SK-N-SH treated with all-trans-retinoic acid at 6 μM for 48 hours (cell line): ENCODE data around the gene TMEM121B.
"Not testable (repeated sequence)": the region's sequence is repeated elsewhere in the genome, so short reads cannot be mapped to it uniquely, and the experiment has no call there.

Source experiments
- ATAC-seq: fragments of 200-7000 bp; cut with Tn5 transposase; 3 replicates; pipeline ENCODE4 v1.9.1; 2020; ENCODE audit warnings: mild to moderate bottlenecking, moderate library complexity
- ARNTL ChIP-seq: fragments of 450-650 bp; formaldehyde crosslinking; IDR thresholded peaks from 2 replicates; pipeline ENCODE4 v1.5.0; 2020; ENCODE audit warnings: low read depth, mild to moderate bottlenecking, moderate library complexity, borderline replicate concordance
- BACH2 ChIP-seq: fragments of 250-450 bp; sonication (Bioruptor Pico); IDR thresholded peaks from 2 replicates; pipeline ENCODE4 v1.9.0; 2021; ENCODE audit warnings: mild to moderate bottlenecking, borderline replicate concordance
- CSDC2 ChIP-seq: fragments of 250-450 bp; sonication (Bioruptor Pico); IDR thresholded peaks from 2 replicates; pipeline ENCODE4 v1.5.0; 2020; ENCODE audit warnings: mild to moderate bottlenecking, moderate library complexity
- ESRRG ChIP-seq: fragments of 250-450 bp; sonication (Bioruptor Pico); IDR thresholded peaks from 2 replicates; pipeline ENCODE4 v1.6.1; 2021; ENCODE audit warnings: mild to moderate bottlenecking
- ISL1 ChIP-seq: fragments of 250-450 bp; sonication (Bioruptor Pico); IDR thresholded peaks from 2 replicates; pipeline ENCODE4 v2.1.2; 2022; ENCODE audit warnings: mild to moderate bottlenecking, moderate library complexity
- OSR1 ChIP-seq: fragments of 250-450 bp; sonication (Bioruptor Pico); IDR thresholded peaks from 2 replicates; pipeline ENCODE4 v1.8.0; 2022; ENCODE audit warnings: moderate library complexity, mild to moderate bottlenecking, inconsistent platforms
- PPARA ChIP-seq: fragments of 250-450 bp; sonication (Bioruptor Pico); IDR thresholded peaks from 2 replicates; pipeline ENCODE4 v1.5.0; 2020; ENCODE audit warnings: mild to moderate bottlenecking, borderline replicate concordance
- RARB ChIP-seq: fragments of 250-450 bp; sonication (Bioruptor Pico); IDR thresholded peaks from 2 replicates; pipeline ENCODE4 v1.8.0; 2021; ENCODE audit warnings: mild to moderate bottlenecking, moderate library complexity
- SNAI2 ChIP-seq: fragments of 250-450 bp; sonication (Bioruptor Pico); IDR thresholded peaks from 2 replicates; pipeline ENCODE4 v1.5.0; 2020; ENCODE audit warnings: mild to moderate bottlenecking, moderate library complexity
- TCF4 ChIP-seq: fragments of 250-450 bp; sonication (Bioruptor Pico); IDR thresholded peaks from 2 replicates; pipeline ENCODE4 v1.8.0; 2021; ENCODE audit warnings: mild to moderate bottlenecking, moderate library complexity, borderline replicate concordance
- TOX ChIP-seq: fragments of 250-450 bp; sonication (Bioruptor Pico); IDR thresholded peaks from 2 replicates; pipeline ENCODE4 v1.8.0; 2021; ENCODE audit warnings: mild to moderate bottlenecking, moderate library complexity, borderline replicate concordance
- ZC3H10 ChIP-seq: fragments of 250-450 bp; sonication (Bioruptor Pico); IDR thresholded peaks from 2 replicates; pipeline ENCODE4 v1.5.1; 2021; ENCODE audit warnings: mild to moderate bottlenecking, moderate library complexity
- ZFP3 ChIP-seq: fragments of 250-450 bp; sonication (Bioruptor Pico); IDR thresholded peaks from 2 replicates; pipeline ENCODE4 v1.5.0; 2020; ENCODE audit warnings: mild to moderate bottlenecking, moderate library complexity
- ZFP30 ChIP-seq: fragments of 450-650 bp; formaldehyde crosslinking; IDR thresholded peaks from 2 replicates; pipeline ENCODE4 v1.5.0; 2022; ENCODE audit warnings: mild to moderate bottlenecking, moderate library complexity
- ZNF565 ChIP-seq: fragments of 450-650 bp; formaldehyde crosslinking; conservative IDR thresholded peaks from 2 replicates; pipeline ENCODE4 v1.5.0; 2020; ENCODE audit warnings: low read depth, mild to moderate bottlenecking, moderate library complexity
- ZNF8 ChIP-seq: fragments of 450-650 bp; formaldehyde crosslinking; IDR thresholded peaks from 2 replicates; pipeline ENCODE4 v1.5.0; 2020; ENCODE audit warnings: mild to moderate bottlenecking, moderate library complexity
- TF ChIP-seq, protein P1 (sequence below): fragments of 250-450 bp; sonication (Bioruptor Pico); IDR thresholded peaks from 2 replicates; pipeline ENCODE4 v1.8.0; 2021; ENCODE audit warnings: low read depth, mild to moderate bottlenecking, moderate library complexity, borderline replicate concordance
- TF ChIP-seq, protein P2 (sequence below): fragments of 250-450 bp; sonication (Bioruptor Pico); IDR thresholded peaks from 2 replicates; pipeline ENCODE4 v1.5.1; 2021; ENCODE audit warnings: mild to moderate bottlenecking, moderate library complexity
- TF ChIP-seq, protein P3 (sequence below): fragments of 250-450 bp; sonication (Bioruptor Pico); IDR thresholded peaks from 2 replicates; pipeline ENCODE4 v1.5.1; 2020; ENCODE audit warnings: low read depth, mild to moderate bottlenecking, moderate library complexity
- TF ChIP-seq, protein P4 (sequence below): fragments of 250-450 bp; sonication (Bioruptor Pico); IDR thresholded peaks from 2 replicates; pipeline ENCODE4 v1.8.0; 2020; ENCODE audit warnings: mild to moderate bottlenecking, moderate library complexity, borderline replicate concordance

Gene TMEM121B

DNA sequence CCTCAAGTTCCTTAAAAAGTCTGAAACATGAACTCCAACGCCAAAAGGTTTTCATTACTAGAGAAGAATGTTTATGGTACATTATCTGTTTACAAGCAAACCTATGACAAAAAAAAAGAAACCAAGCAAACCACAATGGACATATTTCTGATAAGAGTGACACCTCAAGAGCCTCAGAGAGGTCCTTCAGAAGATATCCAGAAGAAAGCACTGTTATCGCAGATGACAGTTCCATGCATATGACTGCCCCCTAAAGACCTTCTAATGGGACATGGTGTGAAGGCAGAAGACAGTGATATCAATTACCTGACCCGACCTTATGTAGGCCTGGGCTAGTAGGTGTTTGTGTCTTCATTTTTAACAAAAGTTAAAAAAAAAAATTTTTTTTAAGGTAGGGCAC lies 34.8 kb upstream of the TMEM121B start:
- ATAC-seq = no peak

GRCh38 chr22:17152971-17153370 lies 31.8 kb upstream of the TMEM121B start:
- ATAC-seq = no peak

More for the DNA sequence above, 34.8 kb upstream of the TMEM121B start:
- TF ChIP-seq ZFP3 (CRISPR knock-in tag) = no peak
- TF ChIP-seq, all 23 proteins: peak for 0

GRCh38 chr22:17152340-17152739 lies 31.2 kb upstream of the TMEM121B start:
- TF ChIP-seq ZNF565 (CRISPR knock-in tag) (no peak), ESRRG (CRISPR knock-in tag) (no peak), RARB (no peak), ZC3H10 (no peak), SNAI2 (CRISPR knock-in tag) (no peak), TCF4 (CRISPR knock-in tag) (no peak), ARNTL (CRISPR knock-in tag) (no peak), ZFP30 (CRISPR knock-in tag) (no peak), ZNF8 (no peak), ISL1 (CRISPR knock-in tag) (no peak), BACH2 (CRISPR knock-in tag) (no peak), PPARA (CRISPR knock-in tag) (no peak), TOX (CRISPR knock-in tag) (no peak), CSDC2 (CRISPR knock-in tag) (no peak)
- TF ChIP-seq, protein P1, sequence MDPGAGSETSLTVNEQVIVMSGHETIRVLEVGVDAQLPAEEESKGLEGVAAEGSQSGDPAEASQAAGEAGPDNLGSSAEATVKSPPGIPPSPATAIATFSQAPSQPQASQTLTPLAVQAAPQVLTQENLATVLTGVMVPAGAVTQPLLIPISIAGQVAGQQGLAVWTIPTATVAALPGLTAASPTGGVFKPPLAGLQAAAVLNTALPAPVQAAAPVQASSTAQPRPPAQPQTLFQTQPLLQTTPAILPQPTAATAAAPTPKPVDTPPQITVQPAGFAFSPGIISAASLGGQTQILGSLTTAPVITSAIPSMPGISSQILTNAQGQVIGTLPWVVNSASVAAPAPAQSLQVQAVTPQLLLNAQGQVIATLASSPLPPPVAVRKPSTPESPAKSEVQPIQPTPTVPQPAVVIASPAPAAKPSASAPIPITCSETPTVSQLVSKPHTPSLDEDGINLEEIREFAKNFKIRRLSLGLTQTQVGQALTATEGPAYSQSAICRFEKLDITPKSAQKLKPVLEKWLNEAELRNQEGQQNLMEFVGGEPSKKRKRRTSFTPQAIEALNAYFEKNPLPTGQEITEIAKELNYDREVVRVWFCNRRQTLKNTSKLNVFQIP = no peak
- TF ChIP-seq, protein P2, sequence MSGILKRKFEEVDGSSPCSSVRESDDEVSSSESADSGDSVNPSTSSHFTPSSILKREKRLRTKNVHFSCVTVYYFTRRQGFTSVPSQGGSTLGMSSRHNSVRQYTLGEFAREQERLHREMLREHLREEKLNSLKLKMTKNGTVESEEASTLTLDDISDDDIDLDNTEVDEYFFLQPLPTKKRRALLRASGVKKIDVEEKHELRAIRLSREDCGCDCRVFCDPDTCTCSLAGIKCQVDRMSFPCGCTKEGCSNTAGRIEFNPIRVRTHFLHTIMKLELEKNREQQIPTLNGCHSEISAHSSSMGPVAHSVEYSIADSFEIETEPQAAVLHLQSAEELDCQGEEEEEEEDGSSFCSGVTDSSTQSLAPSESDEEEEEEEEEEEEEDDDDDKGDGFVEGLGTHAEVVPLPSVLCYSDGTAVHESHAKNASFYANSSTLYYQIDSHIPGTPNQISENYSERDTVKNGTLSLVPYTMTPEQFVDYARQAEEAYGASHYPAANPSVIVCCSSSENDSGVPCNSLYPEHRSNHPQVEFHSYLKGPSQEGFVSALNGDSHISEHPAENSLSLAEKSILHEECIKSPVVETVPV (CRISPR knock-in tag) = no peak
- TF ChIP-seq, protein P3, sequence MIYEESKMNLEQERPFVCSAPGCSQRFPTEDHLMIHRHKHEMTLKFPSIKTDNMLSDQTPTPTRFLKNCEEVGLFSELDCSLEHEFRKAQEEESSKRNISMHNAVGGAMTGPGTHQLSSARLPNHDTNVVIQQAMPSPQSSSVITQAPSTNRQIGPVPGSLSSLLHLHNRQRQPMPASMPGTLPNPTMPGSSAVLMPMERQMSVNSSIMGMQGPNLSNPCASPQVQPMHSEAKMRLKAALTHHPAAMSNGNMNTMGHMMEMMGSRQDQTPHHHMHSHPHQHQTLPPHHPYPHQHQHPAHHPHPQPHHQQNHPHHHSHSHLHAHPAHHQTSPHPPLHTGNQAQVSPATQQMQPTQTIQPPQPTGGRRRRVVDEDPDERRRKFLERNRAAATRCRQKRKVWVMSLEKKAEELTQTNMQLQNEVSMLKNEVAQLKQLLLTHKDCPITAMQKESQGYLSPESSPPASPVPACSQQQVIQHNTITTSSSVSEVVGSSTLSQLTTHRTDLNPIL (CRISPR knock-in tag) = no peak
- TF ChIP-seq, protein P4, sequence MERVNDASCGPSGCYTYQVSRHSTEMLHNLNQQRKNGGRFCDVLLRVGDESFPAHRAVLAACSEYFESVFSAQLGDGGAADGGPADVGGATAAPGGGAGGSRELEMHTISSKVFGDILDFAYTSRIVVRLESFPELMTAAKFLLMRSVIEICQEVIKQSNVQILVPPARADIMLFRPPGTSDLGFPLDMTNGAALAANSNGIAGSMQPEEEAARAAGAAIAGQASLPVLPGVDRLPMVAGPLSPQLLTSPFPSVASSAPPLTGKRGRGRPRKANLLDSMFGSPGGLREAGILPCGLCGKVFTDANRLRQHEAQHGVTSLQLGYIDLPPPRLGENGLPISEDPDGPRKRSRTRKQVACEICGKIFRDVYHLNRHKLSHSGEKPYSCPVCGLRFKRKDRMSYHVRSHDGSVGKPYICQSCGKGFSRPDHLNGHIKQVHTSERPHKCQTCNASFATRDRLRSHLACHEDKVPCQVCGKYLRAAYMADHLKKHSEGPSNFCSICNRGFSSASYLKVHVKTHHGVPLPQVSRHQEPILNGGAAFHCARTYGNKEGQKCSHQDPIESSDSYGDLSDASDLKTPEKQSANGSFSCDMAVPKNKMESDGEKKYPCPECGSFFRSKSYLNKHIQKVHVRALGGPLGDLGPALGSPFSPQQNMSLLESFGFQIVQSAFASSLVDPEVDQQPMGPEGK (CRISPR knock-in tag) = no peak
- no peak for ATAC-seq

More at GRCh38 chr22:17152971-17153370, 31.8 kb upstream of the TMEM121B start:
- TF ChIP-seq OSR1 (CRISPR knock-in tag) (no peak), BACH2 (CRISPR knock-in tag) (no peak), ZFP30 (CRISPR knock-in tag) (no peak), CSDC2 (CRISPR knock-in tag) (no peak), ZNF565 (CRISPR knock-in tag) (no peak), TCF4 (CRISPR knock-in tag) (no peak)
- TF ChIP-seq, protein P2 (CRISPR knock-in tag) = no peak

DNA sequence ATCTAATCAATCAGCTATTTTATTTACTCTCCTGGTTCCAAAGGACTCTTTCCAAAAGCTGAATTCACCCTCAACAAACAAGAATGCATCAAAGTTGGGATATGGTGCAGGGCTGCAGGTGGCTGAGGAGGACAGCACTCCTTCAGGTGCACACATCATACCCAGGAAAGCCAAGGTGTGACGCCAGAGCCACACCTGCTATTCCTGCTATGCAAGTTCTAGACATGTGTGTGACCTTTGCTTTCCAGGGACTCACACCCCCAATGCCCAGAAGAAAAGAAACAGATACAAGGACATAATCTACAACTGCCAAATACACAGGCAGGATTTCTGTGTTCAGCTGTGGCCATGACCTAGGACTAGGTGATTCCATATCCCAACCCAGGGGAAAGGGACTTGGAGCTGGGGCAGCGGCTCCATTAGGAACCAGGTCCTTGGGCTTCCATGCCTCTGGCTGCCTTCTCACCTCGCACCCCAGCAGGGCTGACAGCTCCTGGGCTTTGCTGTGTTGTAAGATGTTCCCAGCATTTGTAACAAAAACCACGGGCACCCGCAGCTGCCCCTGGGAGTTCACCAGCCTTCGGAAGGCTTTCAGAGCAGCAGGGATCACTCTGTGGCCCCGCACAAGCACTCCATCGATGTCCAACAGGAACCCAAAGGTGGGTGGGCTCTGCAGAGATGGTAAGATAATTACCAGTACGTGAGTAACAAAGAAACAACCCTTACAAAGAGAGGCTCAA lies 28.1 kb upstream of the TMEM121B start:
- no peak for ATAC-seq
- TF ChIP-seq, protein P1 = no peak
- no peak for TF ChIP-seq PPARA (CRISPR knock-in tag)
- no peak for TF ChIP-seq TOX (CRISPR knock-in tag)
- TF ChIP-seq TCF4 (CRISPR knock-in tag) = no peak
- no peak for TF ChIP-seq ZNF565 (CRISPR knock-in tag)

DNA sequence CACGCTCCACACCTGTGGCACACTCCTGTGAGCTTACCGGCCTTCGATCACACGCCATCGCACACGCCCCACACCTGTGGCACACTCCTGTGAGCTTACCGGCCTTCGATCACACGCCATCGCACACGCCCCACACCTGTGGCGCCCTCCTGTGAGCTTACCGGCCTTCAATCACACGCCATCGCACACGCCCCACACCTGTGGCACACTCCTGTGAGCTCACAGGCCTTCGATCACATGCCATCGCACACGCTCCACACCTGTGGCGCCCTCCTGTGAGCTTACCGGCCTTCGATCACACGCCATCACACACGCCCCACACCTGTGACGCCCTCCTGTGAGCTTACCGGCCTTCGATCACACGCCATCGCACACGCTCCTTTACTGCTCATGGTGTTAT lies 26.3 kb upstream of the TMEM121B start:
- ATAC-seq = not testable (repeated sequence)
